Kidney glomerular epithelial cell (primary cell): Measurements from ENCODE around the gene B3GNT2.
"Not testable (repeated sequence)": the region's sequence is repeated elsewhere in the genome, so short reads cannot be mapped to it uniquely, and the experiment has no call there.

Experiments
- DNase-seq: peaks from one replicate; lab custom pipeline; 2025; lab: John Stamatoyannopoulos, UW

The B3GNT2 gene

GRCh38 chr2:62185475-62186155 lies 10.3 kb upstream of the B3GNT2 start:
- no peak for DNase-seq

GRCh38 chr2:62186156-62186905 lies 9.6 kb upstream of the B3GNT2 start:
- DNase-seq = no peak

- DNase-seq = no peak
Measured at GRCh38 chr2:62187246-62187645, 8.7 kb upstream of the B3GNT2 start.

- DNase-seq = no peak
Measured at GRCh38 chr2:62188416-62188815, 7.5 kb upstream of the B3GNT2 start.

GRCh38 chr2:62189196-62189595 lies 6.7 kb upstream of the B3GNT2 start:
- no peak for DNase-seq

- no peak for DNase-seq
Measured at GRCh38 chr2:62192811-62193210, 3.1 kb upstream of the B3GNT2 start.

GRCh38 chr2:62194558-62195420 lies 1.1 kb upstream of the B3GNT2 start:
- DNase-seq = no peak

GRCh38 chr2:62196278-62196901 lies 475 bp downstream of the B3GNT2 start:
- peak; percentile 77 for DNase-seq

GRCh38 chr2:62197011-62197924 lies 1.4 kb downstream of the B3GNT2 start:
- DNase-seq = no peak

- DNase-seq = no peak
Measured at GRCh38 chr2:62197925-62198633, 2.2 kb downstream of the B3GNT2 start.

- DNase-seq = not testable (repeated sequence)
Measured at GRCh38 chr2:62198854-62199253, 2.9 kb downstream of the B3GNT2 start.

GRCh38 chr2:62199392-62200125 lies 3.6 kb downstream of the B3GNT2 start:
- DNase-seq = no peak

- no peak for DNase-seq
Measured at GRCh38 chr2:62200291-62200841, 4.5 kb downstream of the B3GNT2 start.

- no peak for DNase-seq
Measured at GRCh38 chr2:62200868-62201267, 5.0 kb downstream of the B3GNT2 start.

GRCh38 chr2:62201307-62201706 lies 5.4 kb downstream of the B3GNT2 start:
- DNase-seq = no peak

- DNase-seq = no peak
Measured at GRCh38 chr2:62202019-62202722, 6.3 kb downstream of the B3GNT2 start.

- DNase-seq = no peak
Measured at GRCh38 chr2:62202729-62203128, 6.8 kb downstream of the B3GNT2 start.

- no peak for DNase-seq
Measured at GRCh38 chr2:62203459-62203858, 7.5 kb downstream of the B3GNT2 start.

GRCh38 chr2:62204998-62205496 lies 9.1 kb downstream of the B3GNT2 start:
- DNase-seq = no peak
